Inferior parietal cortex (tissue), 1 donor: ENCODE measurements around the gene ULK2.
"Not testable (repeated sequence)": the region's sequence is repeated elsewhere in the genome, so short reads cannot be mapped to it uniquely, and the experiment has no call there.

Experiments
- DNase-seq: peaks from one replicate; pipeline ENCODE4 v3.0.0-alpha.2; 2016; ENCODE audit errors: extremely low spot score

Gene ULK2

DNA sequence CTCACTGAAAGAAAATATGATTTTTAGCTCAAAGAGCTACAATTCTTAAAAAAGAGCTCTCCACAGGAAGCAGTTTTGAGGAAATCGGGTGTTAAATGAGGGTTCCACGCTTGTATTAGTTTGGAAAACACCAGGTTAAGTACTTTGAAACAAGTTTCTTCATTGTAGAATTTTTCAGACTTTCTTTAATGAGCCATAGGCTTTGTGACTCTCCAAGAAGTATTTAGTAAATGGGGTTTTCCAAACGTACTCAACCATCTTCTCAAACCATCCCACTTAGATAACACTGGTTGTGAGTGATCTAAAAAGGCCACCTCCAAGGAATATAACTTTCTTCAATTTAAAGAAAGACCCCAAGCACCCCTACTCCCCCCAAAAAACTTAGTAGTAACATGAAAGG, 2.7 kb downstream of the ULK2 start:
- no peak for DNase-seq

DNA sequence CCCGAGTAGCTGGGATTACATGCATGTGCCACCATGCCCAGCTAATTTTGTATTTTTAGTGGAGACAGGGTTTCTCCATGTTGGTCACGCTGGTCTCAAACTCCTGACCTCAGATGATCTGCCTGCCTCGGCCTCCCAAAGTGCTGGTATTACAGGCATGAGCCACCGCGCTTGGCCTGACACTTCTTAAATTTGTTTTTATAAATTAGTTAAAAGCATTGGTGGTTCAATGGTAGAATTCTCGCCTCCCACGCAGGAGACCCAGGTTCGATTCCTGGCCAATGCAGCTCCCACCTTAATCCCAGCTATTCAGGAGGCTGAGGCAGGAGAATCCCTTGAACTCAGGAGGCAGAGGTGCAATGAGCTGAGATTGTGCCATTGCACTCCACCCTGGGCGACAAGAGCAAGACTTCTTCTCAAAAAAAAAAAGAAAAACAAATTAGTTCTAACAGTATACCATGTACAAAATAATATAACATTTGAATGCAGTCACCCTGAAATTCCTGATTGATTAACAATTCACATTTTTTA, 7.0 kb downstream of the ULK2 start:
- DNase-seq: not testable (repeated sequence)

DNA sequence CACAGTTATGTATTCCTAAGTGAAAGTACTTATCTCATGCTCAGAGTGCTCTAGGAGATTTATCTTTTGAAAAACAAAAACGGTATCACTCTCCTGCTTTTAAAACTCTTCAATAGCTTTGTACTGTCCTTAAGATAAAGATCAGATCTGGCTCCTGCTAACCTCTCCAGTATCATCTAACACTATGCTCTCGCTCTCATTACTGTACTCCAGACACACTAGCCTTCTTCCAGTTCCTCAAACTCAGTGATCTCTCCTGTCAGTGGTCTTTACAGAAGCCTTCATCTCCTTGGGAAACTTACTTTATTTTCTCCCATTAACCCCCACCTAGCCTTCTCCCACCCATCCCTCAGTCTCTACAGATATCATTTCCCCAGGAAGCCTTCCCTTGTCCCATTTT, 10.1 kb downstream of the ULK2 start:
- DNase-seq: no peak

DNA sequence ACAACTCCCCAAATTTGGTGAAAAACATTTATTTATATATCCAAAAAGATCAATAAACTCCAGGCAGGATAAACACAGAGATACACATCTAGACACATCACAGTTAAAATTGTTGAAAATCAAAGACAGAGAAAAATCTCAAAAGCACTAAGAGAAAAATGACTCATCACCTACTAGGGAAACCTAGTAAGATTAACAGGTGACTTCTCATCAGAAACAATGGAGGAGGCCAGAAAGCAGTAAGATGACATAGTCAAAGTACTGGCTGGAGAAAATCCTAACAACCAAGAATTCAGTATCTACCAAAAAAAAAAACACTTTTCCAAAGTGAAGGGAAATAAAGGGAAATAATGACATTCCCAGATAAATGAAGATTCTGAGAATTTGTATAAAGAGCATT, 33.8 kb downstream of the ULK2 start:
- DNase-seq: no peak

DNA sequence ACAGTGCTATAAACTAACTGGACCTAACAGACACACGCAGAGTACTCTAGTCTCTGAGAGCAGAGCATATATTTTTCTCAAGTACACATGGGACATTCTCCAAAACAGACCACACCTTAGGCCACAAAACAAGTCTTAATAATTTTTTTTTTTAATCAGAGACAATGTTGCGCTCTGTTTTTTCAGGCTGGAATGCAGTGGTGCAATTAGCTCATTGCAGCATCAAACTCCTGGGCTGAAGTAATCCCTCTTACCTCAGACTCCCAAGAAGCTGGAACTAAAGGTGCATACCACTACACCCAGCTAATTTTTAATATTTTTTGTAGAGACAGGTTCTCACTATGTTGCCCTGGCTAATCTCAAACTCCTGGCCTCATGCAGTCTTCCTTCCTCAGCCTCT, 37.7 kb downstream of the ULK2 start:
- DNase-seq: no peak

DNA sequence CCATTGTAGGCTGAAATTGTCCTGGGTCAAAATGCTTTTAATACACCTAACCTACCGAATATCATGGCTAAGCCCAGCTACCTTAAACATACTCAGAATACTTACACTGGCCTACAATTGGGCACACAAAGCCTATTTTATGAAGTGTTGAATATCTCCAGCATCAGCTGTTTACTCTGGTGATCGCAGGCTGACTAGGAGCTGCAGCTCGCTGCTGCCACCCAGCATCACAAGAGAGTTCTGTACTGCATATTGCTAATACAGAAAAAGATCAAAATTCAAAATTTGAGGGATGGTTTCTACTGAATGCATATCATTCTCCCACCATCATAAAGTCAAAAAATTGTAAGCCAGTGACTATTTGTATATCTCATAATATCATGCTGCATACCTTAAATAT, 55.3 kb downstream of the ULK2 start:
- peak; percentile 46 for DNase-seq

DNA sequence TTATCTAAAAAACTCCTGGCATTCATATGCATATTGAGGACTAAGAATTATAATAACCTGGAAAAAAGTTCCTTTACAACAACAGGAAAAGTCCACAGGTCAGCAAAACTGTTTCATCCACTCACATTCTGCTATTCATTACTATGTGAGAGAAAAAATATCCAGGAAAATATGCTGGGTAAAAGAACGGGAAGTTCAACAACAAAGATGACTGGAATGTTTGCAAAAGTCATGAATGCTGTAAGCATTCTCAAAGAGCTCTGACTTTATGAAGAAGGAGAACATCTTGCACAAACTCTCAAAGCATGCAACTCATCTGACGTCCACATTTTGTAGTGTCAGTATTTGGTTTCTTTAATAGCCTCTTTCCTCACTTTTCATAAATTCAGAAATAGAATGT, 62.7 kb downstream of the ULK2 start:
- no peak for DNase-seq

DNA sequence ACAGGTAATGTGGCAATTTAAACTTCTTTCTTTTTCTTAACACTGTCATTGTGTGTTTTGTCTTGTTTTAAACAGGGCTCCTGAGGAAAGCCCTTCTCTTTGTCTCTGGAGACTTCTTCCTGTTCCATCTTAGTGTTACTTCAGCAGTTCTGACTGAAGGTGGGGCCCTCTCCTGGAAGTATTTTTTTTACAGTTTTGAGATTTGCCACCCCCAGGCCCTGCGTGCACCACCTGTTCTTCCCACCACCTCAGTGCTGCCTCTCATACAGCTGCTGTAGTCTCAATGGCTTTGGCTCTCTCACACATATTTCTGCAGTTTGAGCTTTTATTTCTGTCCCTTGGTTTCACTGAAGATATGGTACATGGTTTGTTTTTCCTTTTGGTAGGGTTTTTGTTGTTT, 67.2 kb downstream of the ULK2 start:
- DNase-seq: no peak

DNA sequence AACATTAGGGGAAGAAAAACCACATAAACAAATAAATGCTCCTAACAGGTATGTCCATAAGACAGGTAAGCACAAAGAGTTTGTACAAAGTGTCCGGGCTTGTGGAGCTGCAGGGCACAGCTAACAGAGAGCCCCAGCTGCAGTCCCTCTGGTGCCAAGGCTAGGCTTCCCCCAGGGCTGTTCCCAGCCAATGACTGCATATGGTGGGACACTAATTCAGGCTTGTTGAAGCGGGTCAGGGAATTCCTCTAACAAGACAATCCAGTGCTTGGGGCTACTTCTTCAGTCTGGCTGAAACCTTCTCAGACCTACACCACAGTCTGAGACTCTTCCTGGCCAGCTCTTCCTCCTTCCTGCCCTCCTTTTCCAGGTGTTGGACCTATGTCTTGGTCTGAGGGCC, 67.9 kb downstream of the ULK2 start:
- no peak for DNase-seq

DNA sequence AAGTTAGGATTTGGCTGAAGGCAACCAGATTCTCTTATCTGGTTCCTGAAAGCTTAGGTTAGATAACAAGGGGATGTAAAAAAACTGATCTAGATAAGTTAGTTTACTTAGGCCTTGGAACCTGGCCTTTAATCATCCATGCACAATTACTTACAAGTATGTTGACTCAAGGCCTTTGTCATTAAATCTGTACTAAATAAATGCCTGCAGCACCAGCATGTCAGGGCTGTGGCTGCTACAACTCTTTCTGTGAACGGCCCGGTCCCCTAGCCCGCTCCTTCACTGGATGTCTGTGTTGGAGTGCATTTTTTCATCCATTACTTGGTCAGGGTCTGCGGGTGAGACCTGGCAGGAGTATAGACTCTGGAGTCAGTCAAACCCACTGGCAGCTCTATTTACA, 71.3 kb downstream of the ULK2 start:
- no peak for DNase-seq

DNA sequence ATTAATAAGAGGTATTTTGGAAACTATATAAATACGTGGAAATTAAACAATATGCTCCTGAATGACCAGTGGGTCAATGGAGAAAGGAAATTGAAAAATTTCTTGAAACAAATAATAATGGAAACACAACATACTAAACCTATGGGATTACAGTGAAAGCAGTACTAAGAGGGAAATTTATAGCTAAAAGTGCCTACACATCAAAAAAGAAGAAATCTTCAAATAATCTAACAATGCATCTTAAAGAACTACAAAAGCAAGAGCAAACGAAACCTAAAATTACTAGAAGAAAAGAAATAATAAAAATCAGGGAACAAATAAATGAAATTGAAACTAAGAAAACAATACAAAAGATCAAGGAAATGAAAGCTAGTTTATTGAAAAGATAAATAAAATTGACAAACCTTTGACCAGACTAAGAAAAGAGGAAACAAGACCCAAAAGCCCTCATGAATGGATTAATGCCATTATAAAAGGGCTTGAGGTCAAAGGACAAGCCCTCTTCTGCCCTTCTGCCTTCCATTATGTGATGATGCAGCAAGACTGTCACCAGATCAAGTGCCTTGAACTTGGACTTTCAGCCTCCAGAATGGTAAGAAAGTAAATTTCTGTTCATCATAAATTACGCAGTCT, 75.7 kb downstream of the ULK2 start:
- no peak for DNase-seq

DNA sequence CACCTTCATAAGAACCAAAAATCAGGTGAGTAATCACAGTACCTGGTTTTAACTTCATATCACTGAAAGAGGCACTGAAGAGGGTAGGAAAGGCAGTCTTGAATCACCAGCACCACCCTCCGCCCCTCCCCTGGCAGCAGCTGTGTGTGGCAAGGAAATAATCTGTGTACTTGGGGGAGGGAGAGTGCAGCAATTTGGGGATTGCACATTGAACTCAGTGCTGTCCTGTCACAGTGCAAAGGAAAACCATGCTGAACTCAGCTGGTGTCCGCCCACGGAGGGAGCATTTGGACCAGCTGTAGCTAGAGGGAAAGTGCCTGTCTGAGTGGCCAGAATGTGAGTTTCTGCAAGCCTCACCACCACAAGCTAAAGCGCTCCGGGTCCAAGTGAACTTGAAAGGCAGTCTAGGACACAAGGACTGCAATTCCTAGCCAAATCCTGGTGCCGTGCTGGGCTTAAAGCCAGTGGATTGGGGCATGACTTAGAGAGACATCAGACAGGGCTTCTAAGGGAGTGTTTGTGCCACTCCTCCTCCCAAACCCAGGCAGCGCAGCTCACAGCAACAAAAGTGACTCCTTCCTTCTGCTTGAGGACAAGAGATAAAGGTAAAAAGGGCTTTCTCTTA, 79.9 kb downstream of the ULK2 start:
- DNase-seq: no peak

DNA sequence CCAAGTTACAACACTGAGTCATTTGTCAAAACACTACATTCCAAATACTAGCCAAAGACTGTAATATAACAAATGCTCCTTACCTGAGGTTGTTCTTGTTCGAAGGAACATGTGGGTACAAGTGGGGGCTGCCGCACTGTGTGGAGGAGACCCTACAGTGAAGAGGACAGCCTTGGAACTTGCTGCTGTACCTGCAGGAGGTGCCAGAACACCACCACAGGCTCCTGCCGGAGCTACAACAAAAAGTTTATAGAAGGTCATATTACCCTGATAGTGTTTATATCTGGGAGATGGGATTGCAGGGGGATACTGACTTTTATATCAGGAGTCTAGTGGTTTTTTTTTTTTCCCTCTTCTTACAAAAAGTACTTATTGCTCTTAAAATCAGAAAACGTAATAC, 81.9 kb downstream of the ULK2 start:
- no peak for DNase-seq

DNA sequence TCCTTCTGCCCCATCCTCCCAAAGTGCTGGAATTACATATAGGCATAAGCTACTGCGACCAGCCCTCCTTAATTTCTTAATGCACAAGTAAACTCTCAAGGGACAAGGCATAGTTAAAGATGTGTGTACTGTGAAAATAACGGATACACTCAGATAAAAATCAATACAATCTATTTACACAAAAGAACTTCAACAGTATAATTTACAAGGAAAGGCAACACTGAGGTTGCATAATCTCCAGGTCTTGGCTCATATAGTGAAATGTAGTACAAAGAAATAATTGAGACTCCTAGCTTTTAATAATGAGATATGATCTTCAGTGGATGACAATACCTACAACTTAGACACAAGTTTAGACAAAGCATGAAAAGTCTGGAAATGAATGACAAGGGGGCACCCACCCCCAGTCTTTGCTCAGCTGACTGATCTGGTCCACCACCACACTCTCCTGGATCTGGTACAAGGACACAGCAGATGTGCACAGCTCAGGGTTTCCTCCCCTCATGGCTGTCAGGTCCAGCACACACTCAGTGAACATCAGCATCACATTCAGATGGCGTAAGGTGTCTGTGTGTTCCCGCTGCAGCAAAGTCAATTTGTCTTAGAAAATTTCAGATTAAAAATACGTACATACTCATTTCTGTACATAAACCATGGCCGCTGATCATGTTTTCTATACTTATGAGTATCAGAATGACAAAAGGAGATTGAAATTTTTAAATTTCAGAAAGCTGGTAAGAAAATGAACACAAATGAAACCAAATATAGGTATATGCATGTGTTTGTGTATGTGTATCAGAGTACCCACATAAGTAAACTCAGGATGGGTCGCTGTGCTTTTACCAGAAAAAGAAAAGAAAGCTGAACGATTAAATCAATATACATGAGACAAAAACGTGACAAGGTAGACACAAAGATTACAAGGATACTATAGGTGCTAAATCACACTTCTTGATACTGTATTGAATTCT, 86.0 kb downstream of the ULK2 start:
- DNase-seq: no peak

DNA sequence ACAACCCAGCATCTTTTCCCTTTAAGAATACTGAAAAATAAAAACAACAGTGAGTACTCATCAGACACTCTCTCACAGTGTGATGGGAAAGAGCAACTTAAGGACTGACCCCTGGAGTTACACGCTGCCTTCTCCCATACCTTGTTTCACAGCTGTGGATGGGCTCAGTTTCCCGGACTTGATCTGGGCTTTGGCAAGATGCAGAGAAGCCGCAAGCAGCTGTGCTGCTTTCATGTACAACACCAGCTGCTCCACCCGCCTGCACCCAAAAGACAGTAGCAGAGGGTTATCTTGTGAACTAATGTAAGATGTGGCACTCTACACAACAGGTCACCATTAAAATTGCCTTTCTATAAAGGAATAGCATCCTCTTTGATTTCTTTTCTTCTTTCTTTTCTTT, 86.9 kb downstream of the ULK2 start:
- no peak for DNase-seq

DNA sequence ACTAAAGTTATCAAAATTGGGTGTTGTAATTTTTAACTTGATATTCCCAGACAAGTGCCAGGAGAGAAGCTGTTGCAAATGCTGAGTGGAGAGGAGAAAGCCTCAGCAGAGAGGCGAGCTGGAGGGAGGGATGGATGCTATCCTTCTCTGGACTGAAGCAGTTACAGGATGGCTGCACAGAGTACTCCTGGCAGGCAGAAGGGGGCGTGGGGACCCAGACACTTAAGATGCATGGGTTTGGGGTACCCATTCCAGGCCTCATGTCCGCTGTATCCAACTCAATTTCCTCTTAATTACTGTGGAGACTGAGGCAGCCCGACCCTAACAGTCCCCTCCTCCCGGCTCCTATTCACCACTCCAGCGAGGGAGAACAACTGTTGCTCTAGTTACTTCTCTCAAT, 94.2 kb downstream of the ULK2 start:
- no peak for DNase-seq

DNA sequence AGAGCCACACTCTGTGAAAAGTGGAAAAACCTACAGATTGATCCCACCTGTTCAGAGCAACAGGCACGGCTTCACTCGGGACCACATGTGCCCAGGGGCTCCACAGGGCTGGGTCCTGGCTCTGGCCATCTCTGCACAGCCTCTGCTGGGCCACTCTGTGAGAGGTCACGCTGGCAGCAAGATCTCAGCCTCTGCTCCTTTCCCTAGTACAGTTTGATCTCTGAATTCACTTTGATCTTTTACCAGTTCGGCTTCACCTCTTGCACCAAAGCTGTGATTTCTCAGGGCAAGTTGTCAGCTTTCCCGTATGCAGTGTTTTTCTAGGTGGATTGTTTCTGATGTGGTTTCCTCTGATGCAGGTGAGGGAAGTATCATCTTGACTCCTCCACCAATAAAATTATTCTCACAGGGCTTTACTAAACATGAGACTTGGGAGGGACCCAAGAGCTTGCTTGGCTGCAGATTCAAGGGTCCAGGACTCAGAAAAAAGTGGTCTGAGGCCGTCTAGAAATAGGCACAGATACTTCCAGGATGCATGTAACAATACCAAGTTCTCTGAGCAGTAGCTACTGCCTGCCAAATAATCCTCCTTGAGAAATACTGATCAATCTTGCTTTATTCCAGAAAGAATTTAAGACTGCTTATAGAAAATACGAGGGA, 95.6 kb downstream of the ULK2 start:
- DNase-seq: no peak

DNA sequence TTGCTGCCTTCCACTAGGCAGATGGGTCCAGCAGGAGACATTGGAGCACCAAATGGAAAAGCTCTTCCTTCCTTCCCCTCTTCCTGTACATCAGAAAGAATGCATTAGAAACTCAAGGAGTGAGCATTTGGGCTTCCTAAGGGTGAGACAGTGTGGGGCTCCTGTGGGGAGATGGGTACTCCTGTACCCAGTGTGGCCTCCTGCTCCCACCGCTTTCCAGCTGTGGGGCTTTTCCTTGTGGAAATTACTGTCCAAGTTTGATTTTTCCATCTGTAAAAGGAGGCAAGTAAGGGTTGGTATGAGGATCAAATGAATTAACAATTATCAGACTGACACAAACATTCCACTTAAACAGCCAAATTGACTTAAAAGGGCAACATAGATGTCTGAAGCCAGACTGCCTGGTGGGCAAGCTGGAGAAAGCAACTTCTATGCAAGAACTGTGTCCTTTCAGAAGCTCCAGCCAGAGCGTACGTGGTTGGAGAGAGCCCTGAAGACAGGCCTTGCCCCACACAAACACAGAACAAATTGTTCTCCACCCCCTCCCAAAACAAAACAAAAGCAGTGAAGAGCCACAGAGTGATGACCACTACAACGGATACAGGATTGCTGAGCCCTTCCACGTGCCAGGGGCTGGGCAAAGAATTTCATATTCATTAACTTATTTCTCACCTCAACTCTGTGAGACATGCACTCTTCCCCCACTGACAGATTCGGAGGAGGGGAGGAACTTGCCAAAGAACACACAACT, 96.6 kb downstream of the ULK2 start:
- DNase-seq: no peak

DNA sequence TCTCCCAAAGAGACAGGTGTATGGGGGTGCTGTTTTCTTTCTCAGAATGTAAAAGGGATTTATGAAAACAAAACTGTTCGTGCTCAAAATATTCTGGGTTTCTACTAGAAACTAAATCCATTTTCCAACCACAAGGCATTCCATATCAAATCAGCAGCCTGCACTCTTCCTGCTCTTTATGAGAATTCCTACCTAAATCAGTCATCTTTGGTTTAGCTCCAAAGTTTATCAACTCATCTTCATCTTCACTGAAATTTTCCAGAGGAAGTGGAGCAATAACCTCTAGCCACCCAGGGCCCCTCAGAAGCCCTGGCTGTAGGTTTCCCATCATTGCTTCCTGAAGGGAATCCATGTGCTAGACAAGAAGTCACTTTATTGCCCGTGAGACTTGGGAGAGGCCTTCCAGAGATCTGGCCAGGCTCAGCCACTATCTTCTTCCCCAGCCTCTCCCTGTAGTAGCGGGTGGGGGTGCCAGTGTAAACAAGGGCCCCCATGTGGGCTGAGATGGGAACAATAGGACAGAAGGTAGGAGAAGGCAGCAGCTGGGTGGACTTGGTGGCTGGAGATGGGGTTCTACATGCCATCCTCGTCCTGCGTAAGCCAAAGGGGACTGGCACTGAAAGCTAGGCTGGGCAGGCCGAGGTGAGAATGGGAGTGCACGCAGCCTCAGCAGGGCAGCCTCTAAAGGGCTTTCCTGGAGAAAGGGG, 97.6 kb downstream of the ULK2 start:
- DNase-seq: no peak

DNA sequence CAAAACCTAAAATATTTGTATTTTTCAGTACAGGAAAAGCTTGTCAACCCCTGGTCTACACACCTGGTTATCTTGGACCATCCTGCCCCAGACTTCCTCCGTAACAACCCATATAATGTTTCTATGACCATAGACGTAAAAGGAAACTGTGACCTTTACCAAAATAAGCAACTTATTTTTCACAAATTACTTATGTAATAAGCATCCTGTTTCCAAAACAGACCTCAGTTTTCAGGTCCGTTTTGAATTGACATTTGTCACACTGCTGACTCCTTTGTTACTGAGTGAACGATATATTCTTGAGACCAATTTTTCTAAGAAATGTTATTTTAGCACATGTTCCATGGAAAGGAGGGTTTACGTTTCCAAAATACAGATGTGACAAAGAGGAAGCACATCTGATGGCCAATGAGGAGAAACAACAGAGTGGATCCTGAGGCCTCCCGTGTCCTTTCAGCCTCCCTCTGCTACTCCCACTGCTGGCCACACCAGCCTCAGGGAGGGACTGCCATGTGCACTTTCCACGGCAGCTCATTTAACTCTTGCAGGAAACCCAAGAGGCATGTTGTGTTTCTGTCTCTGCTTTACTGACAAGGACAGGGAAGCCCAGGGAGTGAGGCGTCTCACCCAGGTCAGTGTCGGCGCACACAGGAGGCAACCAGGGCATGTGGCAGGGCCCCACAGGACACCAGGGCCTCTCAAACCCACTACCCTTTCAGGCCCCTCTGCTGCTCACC, 99.5 kb downstream of the ULK2 start:
- no peak for DNase-seq
